Measurements from ENCODE around the gene KCNAB2. TPM values are rescaled to one million over a fixed set of nuclear protein-coding genes. Genes with fewer than 3 reads are reported as not detected.
"Not testable (repeated sequence)": the region's sequence is repeated elsewhere in the genome, so short reads cannot be mapped to it uniquely, and the experiment has no call there.

Gene KCNAB2
- total RNA-seq, 1 donor from 2014 or later, result 8.8 TPM

GRCh38 chr1:6012529-6013318 lies 33.0 kb upstream of the KCNAB2 start:
- H3K27ac ChIP-seq, result no peak overlapping the region
- no peak overlapping the region for H3K4me3 ChIP-seq
- intact Hi-C loops (cut with DNase I), result no loop called here
- H3K36me3 ChIP-seq, result no peaks in the 10 kb centered on the region
- H3K9me3 ChIP-seq, result no peaks in the 10 kb centered on the region
- no peak for DNase-seq (ENCODE audit: extremely low spot score in 2 of 2)
- no peaks in the 10 kb centered on the region for H3K27me3 ChIP-seq
- no peak for TF ChIP-seq POLR2AphosphoS5 (IDR thresholded peaks at IDR 0.05; ENCODE audit: insufficient read depth in 1 of 2, low read depth in 1 of 2)
- TF ChIP-seq POLR2A (IDR thresholded peaks at IDR 0.05), result no peak
- H3K4me1 ChIP-seq, result no peaks in the 10 kb centered on the region

- DNase-seq (ENCODE audit: extremely low spot score in 2 of 2), result no peak
- no peak overlapping the region for H3K27ac ChIP-seq
- H3K4me3 ChIP-seq, result no peak overlapping the region
- no peaks in the 10 kb centered on the region for H3K27me3 ChIP-seq
- TF ChIP-seq CTCF (IDR thresholded peaks at IDR 0.05), result no peak
- TF ChIP-seq POLR2A (IDR thresholded peaks at IDR 0.05), result no peak
- TF ChIP-seq POLR2AphosphoS5 (IDR thresholded peaks at IDR 0.05; ENCODE audit: insufficient read depth in 1 of 2, low read depth in 1 of 2), result no peak
- intact Hi-C loops (cut with DNase I), result no loop called here
- no peaks in the 10 kb centered on the region for H3K36me3 ChIP-seq
- H3K9me3 ChIP-seq, result no peaks in the 10 kb centered on the region
- no peaks in the 10 kb centered on the region for H3K4me1 ChIP-seq
Observed at GRCh38 chr1:6013491-6013890, 32.2 kb upstream of the KCNAB2 start.

GRCh38 chr1:6014130-6014999 lies 31.3 kb upstream of the KCNAB2 start:
- DNase-seq (ENCODE audit: extremely low spot score in 2 of 2), result no peak
- H3K27me3 ChIP-seq, result no peaks in the 10 kb centered on the region
- TF ChIP-seq POLR2AphosphoS5 (IDR thresholded peaks at IDR 0.05; ENCODE audit: insufficient read depth in 1 of 2, low read depth in 1 of 2) (no peak), POLR2A (IDR thresholded peaks at IDR 0.05) (no peak), CTCF (IDR thresholded peaks at IDR 0.05) (no peak)
- H3K4me3 ChIP-seq, result no peak overlapping the region
- H3K36me3 ChIP-seq, result no peaks in the 10 kb centered on the region
- intact Hi-C loops (cut with DNase I), result no loop called here
- H3K27ac ChIP-seq, result no peak overlapping the region
- H3K4me1 ChIP-seq, result no peaks in the 10 kb centered on the region
- H3K9me3 ChIP-seq, result no peaks in the 10 kb centered on the region

- Histone ChIP-seq H3K27me3 (no peaks in the 10 kb centered on the region), H3K27ac (no peak overlapping the region), H3K4me3 (no peak overlapping the region), H3K4me1 (no peaks in the 10 kb centered on the region), H3K9me3 (no peaks in the 10 kb centered on the region), H3K36me3 (no peaks in the 10 kb centered on the region)
- intact Hi-C loops (cut with DNase I), result no loop called here
- TF ChIP-seq CTCF (IDR thresholded peaks at IDR 0.05), result no peak
- no peak for TF ChIP-seq POLR2AphosphoS5 (IDR thresholded peaks at IDR 0.05; ENCODE audit: insufficient read depth in 1 of 2, low read depth in 1 of 2)
- TF ChIP-seq POLR2A (IDR thresholded peaks at IDR 0.05), result no peak
- DNase-seq (ENCODE audit: extremely low spot score in 2 of 2), result no peak
Observed at GRCh38 chr1:6016191-6016865, 29.4 kb upstream of the KCNAB2 start.

GRCh38 chr1:6017654-6018053 lies 28.0 kb upstream of the KCNAB2 start:
- H3K27ac ChIP-seq; H3K4me3 ChIP-seq; intact Hi-C loops (cut with DNase I); H3K36me3 ChIP-seq; H3K9me3 ChIP-seq; H3K27me3 ChIP-seq; H3K4me1 ChIP-seq; DNase-seq (ENCODE audit: extremely low spot score in 2 of 2): not testable (repeated sequence)
